ENCODE measurements around the gene AGAP1. TPM values are rescaled to one million over a fixed set of nuclear protein-coding genes. Genes with fewer than 3 reads are reported as not detected.

The AGAP1 gene
- total RNA-seq, 1 donor from 2014 or later = 39.4 TPM

- Mint-ChIP-seq H3K27ac (ENCODE audit: unreplicated experiment) (no peak overlapping the region), H3K4me3 (ENCODE audit: unreplicated experiment) (no peak overlapping the region), H3K36me3 (ENCODE audit: low read depth, unreplicated experiment) (peaks cover 12% of the 10 kb centered on the region), H3K9me3 (ENCODE audit: unreplicated experiment) (no peaks in the 10 kb centered on the region), H3K4me1 (ENCODE audit: low read depth, unreplicated experiment) (peaks cover 15% of the 10 kb centered on the region), H3K27me3 (ENCODE audit: low read depth, unreplicated experiment) (no peaks in the 10 kb centered on the region)
- H3K4me2 ChIP-seq (ENCODE audit: low read length) = peak overlapping the region; percentile 15
- H3K4me1 ChIP-seq (ENCODE audit: insufficient read depth, low read length) = no peaks in the 10 kb centered on the region
- no peak overlapping the region for H3K4me3 ChIP-seq (ENCODE audit: insufficient read depth, low read depth, low read length)
- H2AFZ ChIP-seq (ENCODE audit: low read depth, low read length) = no peak overlapping the region
- no peak overlapping the region for H3K27ac ChIP-seq (ENCODE audit: low read depth, low read length)
- no peak overlapping the region for H3K9ac ChIP-seq (ENCODE audit: low read length)
- H4K20me1 ChIP-seq (ENCODE audit: insufficient read depth, low read length) = peaks cover under 1% of the 10 kb centered on the region
- no peak for FAIRE-seq
- TF ChIP-seq EZH2 (IDR thresholded peaks at IDR 0.05; ENCODE audit: insufficient read depth, low read length) (no peak), CTCF (IDR thresholded peaks at IDR 0.05; ENCODE audit: insufficient read depth, low read depth, low read length) (no peak)
- no peaks in the 10 kb centered on the region for H3K27me3 ChIP-seq (ENCODE audit: insufficient read depth, low read length)
- H3K9me3 ChIP-seq (ENCODE audit: insufficient read depth, low read depth, low read length) = no peaks in the 10 kb centered on the region
- no peaks in the 10 kb centered on the region for H3K36me3 ChIP-seq (ENCODE audit: insufficient read depth, low read length)
- DNase-seq (ENCODE audit: low read depth) = no peak
- no peaks in the 10 kb centered on the region for H3K79me2 ChIP-seq (ENCODE audit: insufficient read depth, low read length)
Observed at GRCh38 chr2:235773188-235773928, 279.5 kb downstream of the AGAP1 start.

- H3K9ac ChIP-seq (ENCODE audit: low read length) = no peak overlapping the region
- H3K4me1 ChIP-seq (ENCODE audit: insufficient read depth, low read length) = no peaks in the 10 kb centered on the region
- no peak overlapping the region for H2AFZ ChIP-seq (ENCODE audit: low read depth, low read length)
- DNase-seq (ENCODE audit: low read depth) (no peak), FAIRE-seq (no peak)
- H3K9me3 Mint-ChIP-seq (ENCODE audit: unreplicated experiment) = no peaks in the 10 kb centered on the region
- no peak overlapping the region for H3K4me2 ChIP-seq (ENCODE audit: low read length)
- H3K9me3 ChIP-seq (ENCODE audit: insufficient read depth, low read depth, low read length) = no peaks in the 10 kb centered on the region
- H3K27me3 ChIP-seq (ENCODE audit: insufficient read depth, low read length) = no peaks in the 10 kb centered on the region
- H3K4me3 ChIP-seq (ENCODE audit: insufficient read depth, low read depth, low read length) = no peak overlapping the region
- peaks cover 11% of the 10 kb centered on the region for H3K4me1 Mint-ChIP-seq (ENCODE audit: low read depth, unreplicated experiment)
- TF ChIP-seq CTCF (IDR thresholded peaks at IDR 0.05; ENCODE audit: insufficient read depth, low read depth, low read length) = no peak
- TF ChIP-seq EZH2 (IDR thresholded peaks at IDR 0.05; ENCODE audit: insufficient read depth, low read length) = no peak
- no peaks in the 10 kb centered on the region for H3K36me3 ChIP-seq (ENCODE audit: insufficient read depth, low read length)
- no peak overlapping the region for H3K27ac ChIP-seq (ENCODE audit: low read depth, low read length)
- H3K79me2 ChIP-seq (ENCODE audit: insufficient read depth, low read length) = no peaks in the 10 kb centered on the region
- H3K27me3 Mint-ChIP-seq (ENCODE audit: low read depth, unreplicated experiment) = no peaks in the 10 kb centered on the region
- H3K27ac Mint-ChIP-seq (ENCODE audit: unreplicated experiment) = no peak overlapping the region
- peaks cover 12% of the 10 kb centered on the region for H3K36me3 Mint-ChIP-seq (ENCODE audit: low read depth, unreplicated experiment)
- H3K4me3 Mint-ChIP-seq (ENCODE audit: unreplicated experiment) = no peak overlapping the region
- peaks cover 8% of the 10 kb centered on the region for H4K20me1 ChIP-seq (ENCODE audit: insufficient read depth, low read length)
Observed at GRCh38 chr2:235774153-235774870, 280.5 kb downstream of the AGAP1 start.

GRCh38 chr2:235776531-235776930, 282.7 kb downstream of the AGAP1 start:
- no peaks in the 10 kb centered on the region for H3K36me3 ChIP-seq (ENCODE audit: insufficient read depth, low read length)
- no peak overlapping the region for H2AFZ ChIP-seq (ENCODE audit: low read depth, low read length)
- FAIRE-seq (no peak), DNase-seq (ENCODE audit: low read depth) (no peak)
- no peak overlapping the region for H3K27ac ChIP-seq (ENCODE audit: low read depth, low read length)
- no peak overlapping the region for H3K9ac ChIP-seq (ENCODE audit: low read length)
- Mint-ChIP-seq H3K9me3 (ENCODE audit: unreplicated experiment) (no peaks in the 10 kb centered on the region), H3K36me3 (ENCODE audit: low read depth, unreplicated experiment) (peaks cover 10% of the 10 kb centered on the region), H3K4me1 (ENCODE audit: low read depth, unreplicated experiment) (peaks cover 10% of the 10 kb centered on the region), H3K27ac (ENCODE audit: unreplicated experiment) (no peak overlapping the region), H3K27me3 (ENCODE audit: low read depth, unreplicated experiment) (no peaks in the 10 kb centered on the region), H3K4me3 (ENCODE audit: unreplicated experiment) (no peak overlapping the region)
- H3K79me2 ChIP-seq (ENCODE audit: insufficient read depth, low read length) = no peaks in the 10 kb centered on the region
- H3K27me3 ChIP-seq (ENCODE audit: insufficient read depth, low read length) = no peaks in the 10 kb centered on the region
- H3K4me3 ChIP-seq (ENCODE audit: insufficient read depth, low read depth, low read length) = no peak overlapping the region
- no peaks in the 10 kb centered on the region for H3K4me1 ChIP-seq (ENCODE audit: insufficient read depth, low read length)
- TF ChIP-seq EZH2 (IDR thresholded peaks at IDR 0.05; ENCODE audit: insufficient read depth, low read length) (no peak), CTCF (IDR thresholded peaks at IDR 0.05; ENCODE audit: insufficient read depth, low read depth, low read length) (no peak)
- peaks cover 8% of the 10 kb centered on the region for H4K20me1 ChIP-seq (ENCODE audit: insufficient read depth, low read length)
- H3K4me2 ChIP-seq (ENCODE audit: low read length) = no peak overlapping the region
- H3K9me3 ChIP-seq (ENCODE audit: insufficient read depth, low read depth, low read length) = no peaks in the 10 kb centered on the region
